HEK293 (cell line): ENCODE data around the gene FBH1.

Experiments
- GLIS2 ChIP-seq: fragments of 450-650 bp; formaldehyde crosslinking; IDR thresholded peaks from 2 replicates; pipeline ENCODE4 v1.5.1; 2016; ENCODE audit warnings: missing biosample characterization, missing genetic modification characterization
- HOXA7 ChIP-seq: sonication (generic); formaldehyde crosslinking; IDR thresholded peaks from 2 replicates; pipeline ENCODE4 v1.8.1; 2022; ENCODE audit warnings: missing genetic modification reagents, borderline replicate concordance
- IKZF3 ChIP-seq: fragments of 450-650 bp; IDR thresholded peaks from 2 replicates; pipeline ENCODE4 v1.5.0; 2018; ENCODE audit warnings: missing biosample characterization, mild to moderate bottlenecking, missing genetic modification characterization, moderate library complexity
- KLF1 ChIP-seq: fragments of 450-650 bp; formaldehyde crosslinking; IDR thresholded peaks from 2 replicates; pipeline ENCODE4 v1.5.1; 2016; ENCODE audit warnings: missing biosample characterization, missing genetic modification characterization
- KLF16 ChIP-seq: fragments of 450-650 bp; formaldehyde crosslinking; IDR thresholded peaks from 2 replicates; pipeline ENCODE4 v1.5.1; 2017; ENCODE audit warnings: missing biosample characterization, missing genetic modification characterization
- SETDB1 ChIP-seq: IDR thresholded peaks from one replicate; pipeline ENCODE4 v1.6.1; 2017; ENCODE audit warnings: mild to moderate bottlenecking, low read length, moderate library complexity, mixed read lengths; ENCODE audit not compliant: insufficient read length
- ZBTB17 ChIP-seq: fragments of 450-650 bp; formaldehyde crosslinking; IDR thresholded peaks from 2 replicates; pipeline ENCODE4 v1.5.1; 2016; ENCODE audit warnings: missing biosample characterization, missing genetic modification characterization
- ZNF114 ChIP-seq: fragments of 450-650 bp; formaldehyde crosslinking; IDR thresholded peaks from 2 replicates; pipeline ENCODE4 v1.5.0; 2017; ENCODE audit warnings: missing biosample characterization, missing genetic modification characterization
- ZNF157 ChIP-seq: fragments of 450-650 bp; formaldehyde crosslinking; IDR thresholded peaks from 2 replicates; pipeline ENCODE4 v1.5.1; 2016; ENCODE audit warnings: missing biosample characterization, missing genetic modification characterization
- ZNF341 ChIP-seq: fragments of 450-650 bp; formaldehyde crosslinking; IDR thresholded peaks from 2 replicates; pipeline ENCODE4; 2016; ENCODE audit warnings: low read depth, missing biosample characterization, missing genetic modification characterization
- ZNF423 ChIP-seq: fragments of 450-650 bp; formaldehyde crosslinking; IDR thresholded peaks from 2 replicates; pipeline ENCODE4 v1.5.1; 2016; ENCODE audit warnings: missing biosample characterization, missing genetic modification characterization
- ZNF596 ChIP-seq: fragments of 450-650 bp; IDR thresholded peaks from 2 replicates; pipeline ENCODE4 v1.5.0; 2018; ENCODE audit warnings: missing biosample characterization, mild to moderate bottlenecking, missing genetic modification characterization, moderate library complexity
- ZNF654 ChIP-seq: fragments of 450-650 bp; formaldehyde crosslinking; IDR thresholded peaks from 2 replicates; pipeline ENCODE4 v1.5.1; 2016; ENCODE audit warnings: low read depth, missing biosample characterization, missing genetic modification characterization
- ZNF677 ChIP-seq: fragments of 450-650 bp; IDR thresholded peaks from 2 replicates; pipeline ENCODE4 v1.5.0; 2018; ENCODE audit warnings: missing biosample characterization, mild to moderate bottlenecking, missing genetic modification characterization, moderate library complexity
- ZNF792 ChIP-seq: fragments of 450-650 bp; formaldehyde crosslinking; IDR thresholded peaks from 2 replicates; pipeline ENCODE4 v1.5.1; 2016; ENCODE audit warnings: missing biosample characterization, missing genetic modification characterization
- TF ChIP-seq, protein P1 (sequence below): fragments of 450-650 bp; formaldehyde crosslinking; IDR thresholded peaks from 2 replicates; pipeline ENCODE4 v1.5.1; 2016; ENCODE audit warnings: missing biosample characterization, missing genetic modification characterization
- TF ChIP-seq, protein P2 (sequence below): fragments of 450-650 bp; IDR thresholded peaks from 2 replicates; pipeline ENCODE4 v1.5.1; 2018; ENCODE audit warnings: missing biosample characterization, missing genetic modification characterization
- TF ChIP-seq, protein P3 (sequence below): fragments of 450-650 bp; formaldehyde crosslinking; IDR thresholded peaks from 2 replicates; pipeline ENCODE4; 2016; ENCODE audit warnings: missing biosample characterization, missing genetic modification characterization
- TF ChIP-seq, protein P4 (sequence below): fragments of 450-650 bp; formaldehyde crosslinking; IDR thresholded peaks from 2 replicates; pipeline ENCODE4 v1.5.1; 2016; ENCODE audit warnings: missing biosample characterization, missing genetic modification characterization
- TF ChIP-seq, protein P5 (sequence below): fragments of 450-650 bp; formaldehyde crosslinking; IDR thresholded peaks from 2 replicates; pipeline ENCODE4 v1.5.1; 2016; ENCODE audit warnings: missing biosample characterization, missing genetic modification characterization
- TF ChIP-seq, protein P6 (sequence below): fragments of 450-650 bp; formaldehyde crosslinking; optimal IDR thresholded peaks from 2 replicates; pipeline ENCODE3; 2016; ENCODE audit warnings: missing biosample characterization, mild to moderate bottlenecking, missing genetic modification characterization
- TF ChIP-seq, protein P7 (sequence below): fragments of 450-650 bp; formaldehyde crosslinking; IDR thresholded peaks from 2 replicates; pipeline ENCODE4 v1.5.1; 2017; ENCODE audit warnings: missing biosample characterization, missing genetic modification characterization
- TF ChIP-seq, protein P8 (sequence below): fragments of 450-650 bp; formaldehyde crosslinking; IDR thresholded peaks from 2 replicates; pipeline ENCODE4 v1.5.1; 2016; ENCODE audit warnings: missing biosample characterization, missing genetic modification characterization
- TF ChIP-seq, protein P9 (sequence below): fragments of 450-650 bp; formaldehyde crosslinking; IDR thresholded peaks from 2 replicates; pipeline ENCODE4 v1.5.1; 2016; ENCODE audit warnings: missing biosample characterization, missing genetic modification characterization

FBH1 gene

DNA sequence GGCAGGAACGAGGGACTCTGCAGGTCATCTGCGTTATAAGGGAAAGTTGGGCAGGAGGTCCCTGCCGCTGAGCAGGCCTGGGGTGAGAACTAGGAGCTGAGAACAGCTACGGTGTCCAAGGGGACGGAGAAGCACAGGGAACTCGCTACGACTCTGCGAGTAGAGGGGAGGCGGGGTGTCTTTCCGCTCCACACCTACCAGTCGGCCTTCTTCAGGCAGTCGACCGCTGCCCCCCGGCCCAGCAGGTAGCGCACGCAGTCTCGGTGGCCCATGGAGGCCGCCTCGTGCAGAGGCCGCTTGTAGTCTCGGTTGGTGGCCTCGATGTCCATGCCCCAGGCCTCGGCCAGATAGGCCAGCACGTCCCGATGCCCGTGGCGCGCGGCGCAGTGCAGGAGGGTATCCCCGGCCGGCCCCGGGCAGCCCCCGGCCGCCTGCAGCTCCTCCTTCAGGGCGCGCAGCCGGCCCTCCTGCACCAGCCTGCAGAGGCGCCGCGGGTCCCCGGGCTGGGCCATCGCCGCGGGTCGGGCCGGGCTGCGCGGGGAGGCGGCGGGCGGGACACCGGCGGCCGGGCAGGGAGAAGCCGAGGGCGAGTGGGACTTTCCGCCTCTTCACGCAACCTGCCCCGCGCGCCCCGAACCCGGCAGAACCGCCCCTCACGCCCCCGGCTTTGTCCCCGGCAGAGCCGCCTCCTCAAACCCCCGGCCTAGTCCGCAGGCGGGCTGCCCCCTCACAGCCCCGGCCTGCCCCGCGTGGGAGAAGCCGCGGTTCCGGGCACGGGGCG lies 1.0 kb upstream of the FBH1 start (continued):
- TF ChIP-seq, protein P1, sequence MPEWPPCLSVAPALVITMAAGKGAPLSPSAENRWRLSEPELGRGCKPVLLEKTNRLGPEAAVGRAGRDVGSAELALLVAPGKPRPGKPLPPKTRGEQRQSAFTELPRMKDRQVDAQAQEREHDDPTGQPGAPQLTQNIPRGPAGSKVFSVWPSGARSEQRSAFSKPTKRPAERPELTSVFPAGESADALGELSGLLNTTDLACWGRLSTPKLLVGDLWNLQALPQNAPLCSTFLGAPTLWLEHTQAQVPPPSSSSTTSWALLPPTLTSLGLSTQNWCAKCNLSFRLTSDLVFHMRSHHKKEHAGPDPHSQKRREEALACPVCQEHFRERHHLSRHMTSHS (tag by site-specific recombination): no peak
- TF ChIP-seq ZNF792: no peak
- TF ChIP-seq KLF1: no peak
- TF ChIP-seq KLF16: peak; percentile 53; the same call in 1 of the 2 replicates
- TF ChIP-seq, protein P2, sequence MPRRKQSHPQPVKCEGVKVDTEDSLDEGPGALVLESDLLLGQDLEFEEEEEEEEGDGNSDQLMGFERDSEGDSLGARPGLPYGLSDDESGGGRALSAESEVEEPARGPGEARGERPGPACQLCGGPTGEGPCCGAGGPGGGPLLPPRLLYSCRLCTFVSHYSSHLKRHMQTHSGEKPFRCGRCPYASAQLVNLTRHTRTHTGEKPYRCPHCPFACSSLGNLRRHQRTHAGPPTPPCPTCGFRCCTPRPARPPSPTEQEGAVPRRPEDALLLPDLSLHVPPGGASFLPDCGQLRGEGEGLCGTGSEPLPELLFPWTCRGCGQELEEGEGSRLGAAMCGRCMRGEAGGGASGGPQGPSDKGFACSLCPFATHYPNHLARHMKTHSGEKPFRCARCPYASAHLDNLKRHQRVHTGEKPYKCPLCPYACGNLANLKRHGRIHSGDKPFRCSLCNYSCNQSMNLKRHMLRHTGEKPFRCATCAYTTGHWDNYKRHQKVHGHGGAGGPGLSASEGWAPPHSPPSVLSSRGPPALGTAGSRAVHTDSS (tag by site-specific recombination): no peak
- peak; percentile 68 for TF ChIP-seq GLIS2 (tag by site-specific recombination)
- TF ChIP-seq, protein P3, sequence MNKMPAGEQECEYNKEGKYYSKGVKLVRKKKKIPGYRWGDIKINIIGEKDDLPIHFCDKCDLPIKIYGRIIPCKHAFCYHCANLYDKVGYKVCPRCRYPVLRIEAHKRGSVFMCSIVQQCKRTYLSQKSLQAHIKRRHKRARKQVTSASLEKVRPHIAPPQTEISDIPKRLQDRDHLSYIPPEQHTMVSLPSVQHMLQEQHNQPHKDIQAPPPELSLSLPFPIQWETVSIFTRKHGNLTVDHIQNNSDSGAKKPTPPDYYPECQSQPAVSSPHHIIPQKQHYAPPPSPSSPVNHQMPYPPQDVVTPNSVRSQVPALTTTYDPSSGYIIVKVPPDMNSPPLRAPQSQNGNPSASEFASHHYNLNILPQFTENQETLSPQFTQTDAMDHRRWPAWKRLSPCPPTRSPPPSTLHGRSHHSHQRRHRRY (tag by site-specific recombination): no peak
- TF ChIP-seq, protein P4, sequence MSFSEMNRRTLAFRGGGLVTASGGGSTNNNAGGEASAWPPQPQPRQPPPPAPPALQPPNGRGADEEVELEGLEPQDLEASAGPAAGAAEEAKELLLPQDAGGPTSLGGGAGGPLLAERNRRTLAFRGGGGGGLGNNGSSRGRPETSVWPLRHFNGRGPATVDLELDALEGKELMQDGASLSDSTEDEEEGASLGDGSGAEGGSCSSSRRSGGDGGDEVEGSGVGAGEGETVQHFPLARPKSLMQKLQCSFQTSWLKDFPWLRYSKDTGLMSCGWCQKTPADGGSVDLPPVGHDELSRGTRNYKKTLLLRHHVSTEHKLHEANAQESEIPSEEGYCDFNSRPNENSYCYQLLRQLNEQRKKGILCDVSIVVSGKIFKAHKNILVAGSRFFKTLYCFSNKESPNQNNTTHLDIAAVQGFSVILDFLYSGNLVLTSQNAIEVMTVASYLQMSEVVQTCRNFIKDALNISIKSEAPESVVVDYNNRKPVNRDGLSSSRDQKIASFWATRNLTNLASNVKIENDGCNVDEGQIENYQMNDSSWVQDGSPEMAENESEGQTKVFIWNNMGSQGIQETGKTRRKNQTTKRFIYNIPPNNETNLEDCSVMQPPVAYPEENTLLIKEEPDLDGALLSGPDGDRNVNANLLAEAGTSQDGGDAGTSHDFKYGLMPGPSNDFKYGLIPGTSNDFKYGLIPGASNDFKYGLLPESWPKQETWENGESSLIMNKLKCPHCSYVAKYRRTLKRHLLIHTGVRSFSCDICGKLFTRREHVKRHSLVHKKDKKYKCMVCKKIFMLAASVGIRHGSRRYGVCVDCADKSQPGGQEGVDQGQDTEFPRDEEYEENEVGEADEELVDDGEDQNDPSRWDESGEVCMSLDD (tag by site-specific recombination): 0 out of 2 replicates have a peak, but pooled peaks have one; percentile 22
- TF ChIP-seq ZNF114 (tag by site-specific recombination): no peak
- no peak for TF ChIP-seq ZNF654
- TF ChIP-seq, protein P5, sequence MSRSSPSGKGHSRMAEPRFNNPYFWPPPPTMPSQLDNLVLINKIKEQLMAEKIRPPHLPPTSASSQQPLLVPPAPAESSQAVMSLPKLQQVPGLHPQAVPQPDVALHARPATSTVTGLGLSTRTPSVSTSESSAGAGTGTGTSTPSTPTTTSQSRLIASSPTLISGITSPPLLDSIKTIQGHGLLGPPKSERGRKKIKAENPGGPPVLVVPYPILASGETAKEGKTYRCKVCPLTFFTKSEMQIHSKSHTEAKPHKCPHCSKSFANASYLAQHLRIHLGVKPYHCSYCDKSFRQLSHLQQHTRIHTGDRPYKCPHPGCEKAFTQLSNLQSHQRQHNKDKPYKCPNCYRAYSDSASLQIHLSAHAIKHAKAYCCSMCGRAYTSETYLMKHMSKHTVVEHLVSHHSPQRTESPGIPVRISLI (tag by site-specific recombination): no peak
- peak; percentile 69; the same call in 1 of the 2 replicates for TF ChIP-seq ZBTB17
- TF ChIP-seq, protein P6, sequence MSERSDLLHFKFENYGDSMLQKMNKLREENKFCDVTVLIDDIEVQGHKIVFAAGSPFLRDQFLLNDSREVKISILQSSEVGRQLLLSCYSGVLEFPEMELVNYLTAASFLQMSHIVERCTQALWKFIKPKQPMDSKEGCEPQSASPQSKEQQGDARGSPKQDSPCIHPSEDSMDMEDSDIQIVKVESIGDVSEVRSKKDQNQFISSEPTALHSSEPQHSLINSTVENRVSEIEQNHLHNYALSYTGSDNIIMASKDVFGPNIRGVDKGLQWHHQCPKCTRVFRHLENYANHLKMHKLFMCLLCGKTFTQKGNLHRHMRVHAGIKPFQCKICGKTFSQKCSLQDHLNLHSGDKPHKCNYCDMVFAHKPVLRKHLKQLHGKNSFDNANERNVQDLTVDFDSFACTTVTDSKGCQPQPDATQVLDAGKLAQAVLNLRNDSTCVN: no peak
- TF ChIP-seq ZNF596 (tag by site-specific recombination): no peak
- no peak for TF ChIP-seq ZNF157
- TF ChIP-seq ZNF423 (tag by site-specific recombination): no peak
- no peak for TF ChIP-seq ZNF677
- TF ChIP-seq, protein P7, sequence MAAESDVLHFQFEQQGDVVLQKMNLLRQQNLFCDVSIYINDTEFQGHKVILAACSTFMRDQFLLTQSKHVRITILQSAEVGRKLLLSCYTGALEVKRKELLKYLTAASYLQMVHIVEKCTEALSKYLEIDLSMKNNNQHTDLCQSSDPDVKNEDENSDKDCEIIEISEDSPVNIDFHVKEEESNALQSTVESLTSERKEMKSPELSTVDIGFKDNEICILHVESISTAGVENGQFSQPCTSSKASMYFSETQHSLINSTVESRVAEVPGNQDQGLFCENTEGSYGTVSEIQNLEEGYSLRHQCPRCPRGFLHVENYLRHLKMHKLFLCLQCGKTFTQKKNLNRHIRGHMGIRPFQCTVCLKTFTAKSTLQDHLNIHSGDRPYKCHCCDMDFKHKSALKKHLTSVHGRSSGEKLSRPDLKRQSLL: no peak
- TF ChIP-seq ZNF341 (tag by site-specific recombination): peak; percentile 88
- TF ChIP-seq SETDB1: no peak
- TF ChIP-seq IKZF3 (tag by site-specific recombination): no peak
- TF ChIP-seq HOXA7 (CRISPR knock-in tag): 0 out of 2 replicates have a peak, but pooled peaks have one; percentile 64
- TF ChIP-seq, protein P8, sequence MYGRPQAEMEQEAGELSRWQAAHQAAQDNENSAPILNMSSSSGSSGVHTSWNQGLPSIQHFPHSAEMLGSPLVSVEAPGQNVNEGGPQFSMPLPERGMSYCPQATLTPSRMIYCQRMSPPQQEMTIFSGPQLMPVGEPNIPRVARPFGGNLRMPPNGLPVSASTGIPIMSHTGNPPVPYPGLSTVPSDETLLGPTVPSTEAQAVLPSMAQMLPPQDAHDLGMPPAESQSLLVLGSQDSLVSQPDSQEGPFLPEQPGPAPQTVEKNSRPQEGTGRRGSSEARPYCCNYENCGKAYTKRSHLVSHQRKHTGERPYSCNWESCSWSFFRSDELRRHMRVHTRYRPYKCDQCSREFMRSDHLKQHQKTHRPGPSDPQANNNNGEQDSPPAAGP: peak; percentile 11; the same call in 1 of the 2 replicates
- TF ChIP-seq, protein P9, sequence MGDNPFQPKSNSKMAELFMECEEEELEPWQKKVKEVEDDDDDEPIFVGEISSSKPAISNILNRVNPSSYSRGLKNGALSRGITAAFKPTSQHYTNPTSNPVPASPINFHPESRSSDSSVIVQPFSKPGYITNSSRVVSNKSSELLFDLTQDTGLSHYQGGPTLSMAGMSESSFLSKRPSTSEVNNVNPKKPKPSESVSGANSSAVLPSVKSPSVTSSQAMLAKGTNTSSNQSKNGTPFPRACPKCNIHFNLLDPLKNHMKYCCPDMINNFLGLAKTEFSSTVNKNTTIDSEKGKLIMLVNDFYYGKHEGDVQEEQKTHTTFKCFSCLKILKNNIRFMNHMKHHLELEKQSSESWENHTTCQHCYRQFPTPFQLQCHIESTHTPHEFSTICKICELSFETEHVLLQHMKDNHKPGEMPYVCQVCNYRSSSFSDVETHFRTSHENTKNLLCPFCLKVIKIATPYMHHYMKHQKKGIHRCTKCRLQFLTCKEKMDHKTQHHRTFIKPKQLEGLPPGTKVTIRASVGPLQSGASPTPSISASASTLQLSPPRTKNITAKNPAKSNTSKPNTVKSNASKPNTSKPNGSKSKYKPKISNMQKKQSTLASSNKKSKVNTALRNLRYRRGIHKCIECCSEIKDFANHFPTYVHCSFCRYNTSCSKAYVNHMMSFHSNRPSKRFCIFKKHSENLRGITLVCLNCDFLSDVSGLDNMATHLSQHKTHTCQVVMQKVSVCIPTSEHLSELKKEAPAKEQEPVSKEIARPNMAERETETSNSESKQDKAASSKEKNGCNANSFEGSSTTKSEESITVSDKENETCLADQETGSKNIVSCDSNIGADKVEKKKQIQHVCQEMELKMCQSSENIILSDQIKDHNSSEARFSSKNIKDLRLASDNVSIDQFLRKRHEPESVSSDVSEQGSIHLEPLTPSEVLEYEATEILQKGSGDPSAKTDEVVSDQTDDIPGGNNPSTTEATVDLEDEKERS (tag by site-specific recombination): no peak
